Endothelial cell (in vitro differentiated cells): Measurements from ENCODE around the gene PLTP. TPM values are rescaled to one million over a fixed set of nuclear protein-coding genes. Genes with fewer than 3 reads are reported as not detected.

Experiments
- DNase-seq: peaks from one replicate; pipeline ENCODE4 v3.0.0; 2021; ENCODE audit warnings: low spot score
- H3K27ac Mint-ChIP-seq: one replicate; pipeline ENCODE4 v1.8.0; 2021; ENCODE audit warnings: mixed read lengths, inconsistent platforms; ENCODE audit not compliant: unreplicated experiment
- H3K27me3 Mint-ChIP-seq: one replicate; pipeline ENCODE4 v1.8.0; 2021; ENCODE audit warnings: mild to moderate bottlenecking, moderate library complexity, mixed read lengths, inconsistent platforms; ENCODE audit not compliant: unreplicated experiment
- H3K36me3 Mint-ChIP-seq: one replicate; pipeline ENCODE4 v1.8.0; 2021; ENCODE audit warnings: mild to moderate bottlenecking, low read depth, mixed read lengths, inconsistent platforms; ENCODE audit not compliant: unreplicated experiment
- H3K4me1 Mint-ChIP-seq: one replicate; pipeline ENCODE4 v1.8.0; 2021; ENCODE audit warnings: mild to moderate bottlenecking, mixed read lengths, inconsistent platforms; ENCODE audit not compliant: unreplicated experiment
- H3K4me3 Mint-ChIP-seq: one replicate; pipeline ENCODE4 v1.8.0; 2021; ENCODE audit warnings: mild to moderate bottlenecking, mixed read lengths, inconsistent platforms; ENCODE audit not compliant: unreplicated experiment
- H3K9me3 Mint-ChIP-seq: one replicate; pipeline ENCODE4 v1.8.0; 2021; ENCODE audit warnings: mixed read lengths, inconsistent platforms; ENCODE audit not compliant: unreplicated experiment
- total RNA-seq: library from RNA; stranded (reverse); fragmentation: NEBNext Ultra II Directional; extraction: Animal tissue kit (Norgen Biotek cat#: 25700); gene quantifications from one replicate; pipeline ENCODE4 v1.2.1, GENCODE V29; 2021; ENCODE audit not compliant: unreplicated experiment
- TF ChIP-seq, protein P1 (sequence below): fragments of 200-600 bp; sonication (generic); IDR thresholded peaks from one replicate; pipeline ENCODE4 v1.5.0; 2021; ENCODE audit warnings: antibody characterized with exemption; ENCODE audit not compliant: unreplicated experiment

PLTP gene
- total RNA-seq, 1 donor from 2014 or later = 41.3 TPM

DNA sequence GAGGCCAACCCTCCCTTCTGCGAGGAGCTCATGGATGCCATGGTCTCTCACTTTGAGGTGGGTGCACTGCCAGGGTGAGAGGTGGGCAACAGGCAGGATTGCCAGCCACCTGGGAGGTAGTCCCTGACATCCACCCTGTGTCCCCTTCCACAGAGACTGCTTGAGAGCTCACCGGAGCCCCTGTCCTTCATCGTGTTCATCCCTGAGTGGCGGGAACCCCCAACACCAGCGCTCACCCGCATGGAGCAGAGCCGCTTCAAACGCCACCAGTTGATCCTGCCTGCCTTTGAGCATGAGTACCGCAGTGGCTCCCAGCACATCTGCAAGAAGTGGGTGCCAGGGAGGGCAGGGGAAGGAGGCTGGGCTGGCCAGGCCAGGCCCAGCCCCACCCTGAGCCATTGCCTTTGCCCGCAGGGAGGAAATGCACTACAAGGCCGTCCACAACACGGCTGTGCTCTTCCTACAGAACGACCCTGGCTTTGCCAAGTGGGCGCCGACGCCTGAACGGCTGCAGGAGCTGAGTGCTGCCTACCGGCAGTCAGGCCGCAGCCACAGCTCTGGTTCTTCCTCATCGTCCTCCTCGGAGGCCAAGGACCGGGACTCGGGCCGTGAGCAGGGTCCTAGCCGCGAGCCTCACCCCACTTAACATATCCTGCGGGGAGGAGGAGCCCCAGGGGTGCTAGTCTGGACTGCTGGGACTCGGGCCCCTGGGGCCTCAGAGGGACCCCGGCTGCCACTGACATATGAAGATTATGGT is 35.3 kb upstream of the PLTP start:
- no peak overlapping the region for H3K4me3 Mint-ChIP-seq
- no peak for DNase-seq
- no peaks in the 10 kb centered on the region for H3K9me3 Mint-ChIP-seq
- TF ChIP-seq, protein P1, sequence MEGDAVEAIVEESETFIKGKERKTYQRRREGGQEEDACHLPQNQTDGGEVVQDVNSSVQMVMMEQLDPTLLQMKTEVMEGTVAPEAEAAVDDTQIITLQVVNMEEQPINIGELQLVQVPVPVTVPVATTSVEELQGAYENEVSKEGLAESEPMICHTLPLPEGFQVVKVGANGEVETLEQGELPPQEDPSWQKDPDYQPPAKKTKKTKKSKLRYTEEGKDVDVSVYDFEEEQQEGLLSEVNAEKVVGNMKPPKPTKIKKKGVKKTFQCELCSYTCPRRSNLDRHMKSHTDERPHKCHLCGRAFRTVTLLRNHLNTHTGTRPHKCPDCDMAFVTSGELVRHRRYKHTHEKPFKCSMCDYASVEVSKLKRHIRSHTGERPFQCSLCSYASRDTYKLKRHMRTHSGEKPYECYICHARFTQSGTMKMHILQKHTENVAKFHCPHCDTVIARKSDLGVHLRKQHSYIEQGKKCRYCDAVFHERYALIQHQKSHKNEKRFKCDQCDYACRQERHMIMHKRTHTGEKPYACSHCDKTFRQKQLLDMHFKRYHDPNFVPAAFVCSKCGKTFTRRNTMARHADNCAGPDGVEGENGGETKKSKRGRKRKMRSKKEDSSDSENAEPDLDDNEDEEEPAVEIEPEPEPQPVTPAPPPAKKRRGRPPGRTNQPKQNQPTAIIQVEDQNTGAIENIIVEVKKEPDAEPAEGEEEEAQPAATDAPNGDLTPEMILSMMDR = no peak
- peaks cover 10% of the 10 kb centered on the region for H3K27me3 Mint-ChIP-seq
- peaks cover 43% of the 10 kb centered on the region for H3K36me3 Mint-ChIP-seq
- no peak overlapping the region for H3K27ac Mint-ChIP-seq
- H3K4me1 Mint-ChIP-seq = no peaks in the 10 kb centered on the region

DNA sequence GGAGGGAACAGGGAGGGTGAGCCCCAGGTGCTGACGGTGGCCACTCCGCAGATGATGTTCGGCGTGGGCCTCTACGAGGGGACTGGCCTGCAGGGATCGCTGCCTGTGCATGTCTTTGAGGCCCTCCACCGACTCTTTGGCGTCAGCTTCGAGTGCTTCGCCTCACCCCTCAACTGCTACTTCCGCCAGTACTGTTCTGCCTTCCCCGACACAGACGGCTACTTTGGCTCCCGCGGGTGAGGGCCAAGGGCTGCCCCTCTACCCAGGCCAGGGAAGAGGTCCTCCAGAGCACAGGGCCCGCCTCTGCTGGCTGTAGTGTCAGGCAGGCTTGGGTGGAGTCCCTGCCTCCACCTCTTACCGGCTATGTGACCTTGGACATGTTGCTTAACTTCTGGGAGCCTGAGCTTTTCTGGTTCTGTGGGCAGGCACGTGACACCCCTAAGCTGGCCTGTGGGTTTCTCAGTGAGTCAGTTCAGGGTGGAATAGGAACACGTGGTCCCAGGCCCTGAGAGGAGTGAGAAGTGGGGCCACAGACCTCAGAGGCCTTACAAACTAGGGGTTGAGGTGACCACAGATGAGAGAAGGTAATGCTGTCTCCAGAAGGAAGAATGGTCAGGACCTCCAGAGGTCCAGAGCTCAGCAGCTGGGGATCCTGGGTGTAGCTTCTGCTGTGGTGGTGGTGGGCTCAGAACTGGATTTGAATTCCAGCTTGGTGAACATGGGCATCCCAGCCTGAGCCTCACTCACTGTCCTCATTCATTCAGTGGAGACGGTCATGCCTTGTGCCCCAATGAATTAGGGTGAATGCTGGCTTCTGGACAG is 34.4 kb upstream of the PLTP start:
- DNase-seq = no peak
- H3K27me3 Mint-ChIP-seq = peaks cover 3% of the 10 kb centered on the region
- no peaks in the 10 kb centered on the region for H3K4me1 Mint-ChIP-seq
- H3K36me3 Mint-ChIP-seq = peaks cover 35% of the 10 kb centered on the region
- H3K9me3 Mint-ChIP-seq = no peaks in the 10 kb centered on the region
- H3K27ac Mint-ChIP-seq = no peak overlapping the region
- H3K4me3 Mint-ChIP-seq = no peak overlapping the region
- TF ChIP-seq, protein P1 = no peak

DNA sequence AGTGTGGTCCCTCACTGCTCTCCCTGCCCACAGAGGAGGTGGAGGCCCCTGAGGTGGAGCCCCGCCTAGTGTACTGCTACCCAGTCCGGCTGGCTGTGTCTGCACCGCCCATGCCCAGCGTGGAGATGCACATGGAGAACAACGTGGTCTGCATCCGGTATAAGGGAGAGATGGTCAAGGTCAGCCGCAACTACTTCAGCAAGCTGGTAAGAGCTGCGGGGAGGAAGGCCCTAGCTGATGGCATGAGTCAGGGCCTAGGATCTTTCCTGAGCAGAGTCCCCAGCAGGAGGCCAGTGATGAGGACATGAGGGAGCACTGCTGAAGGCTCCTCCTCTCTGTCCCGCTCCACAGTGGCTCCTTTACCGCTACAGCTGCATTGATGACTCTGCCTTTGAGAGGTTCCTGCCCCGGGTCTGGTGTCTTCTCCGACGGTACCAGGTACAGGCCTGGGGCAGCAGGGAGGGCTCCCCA is 33.8 kb upstream of the PLTP start:
- H3K4me1 Mint-ChIP-seq = no peaks in the 10 kb centered on the region
- H3K36me3 Mint-ChIP-seq = peaks cover 35% of the 10 kb centered on the region
- TF ChIP-seq, protein P1 = no peak
- no peak overlapping the region for H3K4me3 Mint-ChIP-seq
- DNase-seq = no peak
- H3K27ac Mint-ChIP-seq = no peak overlapping the region
- H3K9me3 Mint-ChIP-seq = no peaks in the 10 kb centered on the region
- peaks cover 3% of the 10 kb centered on the region for H3K27me3 Mint-ChIP-seq

DNA sequence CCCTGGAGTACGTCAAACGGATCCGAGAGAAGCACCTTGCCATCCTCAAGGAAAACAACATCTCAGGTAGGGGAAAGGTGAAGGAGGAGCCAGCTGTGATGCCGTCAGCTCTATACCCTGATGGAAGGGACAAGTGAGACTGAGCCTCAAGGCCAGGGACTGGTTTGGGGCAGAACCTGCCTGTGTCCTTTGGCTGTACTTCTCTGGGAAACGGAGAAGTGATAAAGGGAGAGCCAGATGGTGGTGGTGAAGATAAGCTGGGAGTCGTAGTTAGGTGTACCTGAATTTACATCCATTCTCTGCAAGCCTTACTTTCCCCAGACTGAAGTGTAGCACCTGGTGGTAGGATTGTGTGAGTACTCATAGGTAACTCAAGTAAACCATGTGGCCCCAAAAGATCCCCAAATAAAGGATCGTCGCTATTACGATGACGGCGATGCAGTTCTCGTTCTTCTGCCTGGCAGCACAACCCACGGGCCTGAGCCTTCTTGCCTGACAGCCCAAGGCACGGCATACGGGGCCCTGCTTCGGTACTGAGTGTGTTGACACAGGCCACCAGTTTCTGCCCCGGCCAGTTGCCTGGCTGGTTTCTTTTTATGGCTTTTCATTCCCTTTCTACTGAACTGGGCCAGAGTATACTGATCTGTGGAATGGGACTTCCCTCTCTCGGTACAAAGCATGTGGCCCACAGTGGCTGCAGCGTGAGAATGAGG is 33.2 kb upstream of the PLTP start:
- Mint-ChIP-seq H3K4me3 (peak overlapping the region; percentile 18), H3K36me3 (peaks cover 33% of the 10 kb centered on the region), H3K27me3 (no peaks in the 10 kb centered on the region), H3K9me3 (no peaks in the 10 kb centered on the region), H3K27ac (peak overlapping the region; percentile 5), H3K4me1 (no peaks in the 10 kb centered on the region)
- TF ChIP-seq, protein P1 = peak; percentile 22
- no peak for DNase-seq
